Esophagus squamous epithelium (tissue), 5 donors: ENCODE measurements around the gene ATP11A. TPM values are rescaled to one million over a fixed set of nuclear protein-coding genes. Genes with fewer than 3 reads are reported as not detected.

Experiments
- DNase-seq: peaks from one replicate; lab custom pipeline; 2025; lab: John Stamatoyannopoulos, UW
- H3K27ac ChIP-seq, 4 donors: fragments of 200-600 bp; sonication (generic); one replicate each; pipeline ENCODE4 v1.5.1; 2016 to 2019; ENCODE audit warnings: mild to moderate bottlenecking in 1 of 4
- H3K27me3 ChIP-seq, 4 donors: fragments of 200-600 bp; sonication (generic); 1 replicate in 3 of 4; 2 replicates in 1 of 4; pipeline versions ENCODE4 v1.5.1 to v1.6.0; 2017 to 2021; ENCODE audit warnings: antibody characterized with exemption in 1 of 4
- H3K36me3 ChIP-seq, 3 donors: fragments of 200-600 bp; sonication (generic); one replicate each; pipeline ENCODE4 v1.5.1; 2016 to 2019
- H3K4me1 ChIP-seq, 3 donors: fragments of 200-600 bp; sonication (generic); one replicate each; pipeline ENCODE4 v1.5.1; 2017 to 2019
- H3K4me3 ChIP-seq, 4 donors: fragments of 200-600 bp; sonication (generic); 1 replicate in 3 of 4; 2 replicates in 1 of 4; pipeline ENCODE4 v1.5.1; 2016 to 2019; ENCODE audit warnings: mild to moderate bottlenecking in 2 of 4, moderate library complexity in 1 of 4
- H3K9me3 ChIP-seq, 3 donors: fragments of 200-600 bp; sonication (generic); one replicate each; pipeline ENCODE4 v1.5.1; 2016 to 2019
- POLR2A ChIP-seq, 4 donors: fragments of 450-650 bp; IDR thresholded peaks; one replicate each; pipeline ENCODE4 v1.6.1; 2017; ENCODE audit warnings: antibody characterized with exemption in 4 of 4, mild to moderate bottlenecking in 4 of 4, moderate library complexity in 3 of 4
- WGBS, 2 donors: methylation state at CpG; one replicate each; pipeline ENCODE4 v1.1.5; 2018; 5-methylcytosine and 5-hydroxymethylcytosine counted together
- intact Hi-C: fragments of 100-400 bp; cut with DNase I; formaldehyde crosslinking; loops from one replicate; pipeline ENCODE4 v1.15.0; 2022
- total RNA-seq, 4 donors: library from RNA; depleted of rRNA; stranded (reverse); fragments of >200 nt; gene quantifications; one replicate each; pipeline ENCODE4 v1.1.0, GENCODE V29; 2016
- TF ChIP-seq, protein P1 (sequence below), 6 experiments: fragments of 450-650 bp in 4 of 6; fragments of 200-600 bp in 2 of 6; sonication (generic) in 2 of 6; IDR thresholded peaks; one replicate each; pipeline ENCODE4 v1.5.1; 2016 to 2019; ENCODE audit warnings: antibody characterized with exemption in 6 of 6, mild to moderate bottlenecking in 4 of 6, moderate library complexity in 4 of 6
- donor health status: DM: yes; HTN: yes; CAD: no.

The ATP11A gene
- total RNA-seq, 4 donors from 2014 or later = 9.6 to 20.0 (median 16.1) TPM

DNA sequence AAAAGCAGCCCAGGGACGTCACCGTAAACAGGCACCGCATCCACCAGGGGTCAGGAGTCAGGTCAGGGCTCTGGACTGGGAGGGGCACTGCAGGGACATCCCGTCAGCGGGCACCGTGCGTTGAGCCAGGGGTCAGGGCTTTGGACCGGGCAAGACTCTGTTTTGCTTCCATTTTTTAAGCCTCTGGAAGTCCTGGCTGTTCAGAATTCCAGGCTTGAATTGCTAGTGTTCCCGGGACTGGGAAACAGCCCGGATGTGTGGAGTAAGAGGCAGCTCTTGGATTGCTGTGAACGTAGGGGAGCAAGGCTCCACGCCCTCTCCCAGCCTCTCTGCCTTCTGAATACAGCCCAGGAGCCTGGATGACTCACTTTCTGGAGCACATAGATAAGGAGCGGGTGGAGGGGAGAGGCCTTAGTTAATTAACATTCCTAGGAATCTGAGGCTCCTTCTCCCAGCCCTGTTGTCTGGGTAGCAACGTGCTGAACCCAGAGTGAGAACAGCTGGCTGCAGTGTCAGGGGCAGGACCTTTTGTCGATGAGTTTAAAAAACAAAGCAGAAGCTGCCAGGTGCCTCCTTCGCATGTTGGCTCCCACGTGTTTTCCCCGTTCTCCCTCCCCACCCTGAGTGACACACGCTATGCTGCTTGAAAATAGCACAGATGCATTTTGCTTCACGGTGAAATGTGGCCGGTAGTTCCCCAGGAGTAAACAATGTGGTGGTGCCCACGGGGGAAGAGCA, 21.9 kb downstream of the ATP11A start:
- TF ChIP-seq POLR2A (IDR thresholded peaks at IDR 0.05) = peak in 1 of 4 donors; percentile 7
- TF ChIP-seq, protein P1, sequence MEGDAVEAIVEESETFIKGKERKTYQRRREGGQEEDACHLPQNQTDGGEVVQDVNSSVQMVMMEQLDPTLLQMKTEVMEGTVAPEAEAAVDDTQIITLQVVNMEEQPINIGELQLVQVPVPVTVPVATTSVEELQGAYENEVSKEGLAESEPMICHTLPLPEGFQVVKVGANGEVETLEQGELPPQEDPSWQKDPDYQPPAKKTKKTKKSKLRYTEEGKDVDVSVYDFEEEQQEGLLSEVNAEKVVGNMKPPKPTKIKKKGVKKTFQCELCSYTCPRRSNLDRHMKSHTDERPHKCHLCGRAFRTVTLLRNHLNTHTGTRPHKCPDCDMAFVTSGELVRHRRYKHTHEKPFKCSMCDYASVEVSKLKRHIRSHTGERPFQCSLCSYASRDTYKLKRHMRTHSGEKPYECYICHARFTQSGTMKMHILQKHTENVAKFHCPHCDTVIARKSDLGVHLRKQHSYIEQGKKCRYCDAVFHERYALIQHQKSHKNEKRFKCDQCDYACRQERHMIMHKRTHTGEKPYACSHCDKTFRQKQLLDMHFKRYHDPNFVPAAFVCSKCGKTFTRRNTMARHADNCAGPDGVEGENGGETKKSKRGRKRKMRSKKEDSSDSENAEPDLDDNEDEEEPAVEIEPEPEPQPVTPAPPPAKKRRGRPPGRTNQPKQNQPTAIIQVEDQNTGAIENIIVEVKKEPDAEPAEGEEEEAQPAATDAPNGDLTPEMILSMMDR (IDR thresholded peaks at IDR 0.05) = peak in 2 of 6 experiments; percentile 4 to 13
- no peak for DNase-seq
- H3K4me3 ChIP-seq = peak overlapping the region in 2 of 4 donors; percentile 16 to 47
- 14 to 17% methylated on average over 12 to 15 of the region's 22 CpGs for WGBS, 2 donors
- H3K36me3 ChIP-seq = no peaks in the 10 kb centered on the region
- H3K27me3 ChIP-seq = no peaks in the 10 kb centered on the region
- H3K4me1 ChIP-seq = peaks cover 6 to 39% (median 18%) of the 10 kb centered on the region in 3 donors
- intact Hi-C loops = no loop called here
- no peaks in the 10 kb centered on the region for H3K9me3 ChIP-seq
- peak overlapping the region; percentile 62 to 89 (median 80) for H3K27ac ChIP-seq

DNA sequence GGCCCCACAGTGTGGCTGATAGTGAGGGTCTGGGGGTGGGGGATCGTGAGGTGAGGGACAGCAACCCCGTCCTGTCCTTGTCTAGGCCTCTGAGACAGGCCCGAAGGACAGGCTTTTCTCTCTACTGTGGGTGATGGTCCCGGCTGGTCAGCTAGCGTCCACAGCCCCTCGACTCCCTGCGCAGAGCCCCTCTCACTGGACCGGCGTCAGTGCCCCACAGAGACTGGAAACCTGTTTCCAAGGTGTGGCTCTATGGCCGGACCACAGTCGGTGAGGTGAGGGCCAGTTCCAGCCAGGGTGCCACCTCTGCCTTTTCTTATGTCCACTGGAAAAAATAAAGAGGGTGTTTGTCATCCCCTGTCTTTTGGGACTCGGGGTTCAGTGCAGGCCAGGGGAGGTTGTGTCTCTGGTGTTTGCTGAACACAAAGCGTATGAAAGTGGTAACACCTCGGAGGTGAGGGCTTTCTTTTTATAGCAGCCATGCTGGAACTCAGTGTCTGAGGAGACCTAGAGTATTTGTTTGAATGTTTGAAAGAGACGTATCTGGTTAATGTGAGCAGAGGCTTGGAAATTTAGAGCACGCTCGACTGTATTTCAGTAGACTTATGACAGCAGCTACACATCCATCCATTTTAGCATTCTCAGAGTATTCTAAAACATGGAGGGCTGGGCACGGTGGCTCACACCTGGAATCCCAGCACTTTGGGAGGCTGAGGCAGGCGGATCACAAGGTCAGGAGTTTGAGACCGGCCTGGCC, 22.8 kb downstream of the ATP11A start:
- intact Hi-C loops = no loop called here
- no peak for DNase-seq
- 91 to 95% methylated on average over 8 to 15 of the region's 20 CpGs for WGBS, 2 donors

DNA sequence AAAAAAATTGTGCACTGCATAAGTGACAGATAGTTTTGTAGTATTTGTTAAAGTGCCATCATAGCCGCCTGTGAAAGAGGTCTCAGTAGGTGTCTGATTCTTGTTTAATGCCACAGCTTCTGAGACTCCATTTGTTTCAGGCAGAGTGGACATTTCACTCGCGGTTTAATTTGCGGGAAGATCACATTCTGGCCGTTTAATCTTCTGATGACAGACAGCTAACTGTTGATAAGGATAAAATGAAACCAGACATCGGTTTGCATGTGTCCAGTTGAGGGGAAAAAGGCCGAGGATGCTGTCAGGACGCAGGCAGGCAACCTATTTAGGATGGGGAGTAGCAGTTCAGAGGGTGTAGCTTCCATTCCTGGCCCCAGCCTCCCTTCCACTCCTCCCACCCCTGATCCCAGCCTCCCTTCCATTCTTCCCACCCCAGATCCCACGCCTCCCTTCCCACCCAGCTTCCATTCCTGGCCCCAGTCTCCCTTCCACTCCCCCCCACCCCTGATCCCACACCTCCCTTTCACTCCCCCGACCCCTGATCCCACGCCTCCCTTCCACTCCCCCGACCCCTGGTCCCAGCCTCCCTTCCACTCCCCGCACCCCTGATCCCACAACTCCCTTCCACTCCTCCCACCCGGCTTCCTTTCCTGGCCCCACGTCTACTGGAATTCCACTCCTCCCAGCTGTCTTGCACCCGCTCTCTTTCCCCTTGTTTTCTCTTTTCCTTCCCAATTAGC, 23.8 kb downstream of the ATP11A start:
- no peak for TF ChIP-seq POLR2A (IDR thresholded peaks at IDR 0.05)
- TF ChIP-seq, protein P1 (IDR thresholded peaks at IDR 0.05) = no peak
- H3K4me3 ChIP-seq = no peak overlapping the region
- WGBS, 2 donors = 77 to 79% methylated on average over 14 to 16 of the region's 16 CpGs
- H3K27me3 ChIP-seq = no peaks in the 10 kb centered on the region
- H3K4me1 ChIP-seq = peaks cover 6 to 39% (median 18%) of the 10 kb centered on the region in 3 donors
- intact Hi-C loops = no loop called here
- DNase-seq = no peak
- H3K27ac ChIP-seq = peak overlapping the region in 2 of 4 donors; percentile 28 to 86
- no peaks in the 10 kb centered on the region for H3K9me3 ChIP-seq
- H3K36me3 ChIP-seq = no peaks in the 10 kb centered on the region

More for the DNA sequence above, 22.8 kb downstream of the ATP11A start:
- H3K4me1 ChIP-seq = peaks cover 6 to 39% (median 18%) of the 10 kb centered on the region in 3 donors
- TF ChIP-seq POLR2A (IDR thresholded peaks at IDR 0.05) = no peak
- TF ChIP-seq, protein P1 (IDR thresholded peaks at IDR 0.05) = no peak
- H3K27me3 ChIP-seq = no peaks in the 10 kb centered on the region
- peak overlapping the region; percentile 62 to 89 (median 80) for H3K27ac ChIP-seq
- peak overlapping the region in 1 of 4 donors; percentile 47 for H3K4me3 ChIP-seq
- H3K36me3 ChIP-seq = no peaks in the 10 kb centered on the region
- H3K9me3 ChIP-seq = no peaks in the 10 kb centered on the region

DNA sequence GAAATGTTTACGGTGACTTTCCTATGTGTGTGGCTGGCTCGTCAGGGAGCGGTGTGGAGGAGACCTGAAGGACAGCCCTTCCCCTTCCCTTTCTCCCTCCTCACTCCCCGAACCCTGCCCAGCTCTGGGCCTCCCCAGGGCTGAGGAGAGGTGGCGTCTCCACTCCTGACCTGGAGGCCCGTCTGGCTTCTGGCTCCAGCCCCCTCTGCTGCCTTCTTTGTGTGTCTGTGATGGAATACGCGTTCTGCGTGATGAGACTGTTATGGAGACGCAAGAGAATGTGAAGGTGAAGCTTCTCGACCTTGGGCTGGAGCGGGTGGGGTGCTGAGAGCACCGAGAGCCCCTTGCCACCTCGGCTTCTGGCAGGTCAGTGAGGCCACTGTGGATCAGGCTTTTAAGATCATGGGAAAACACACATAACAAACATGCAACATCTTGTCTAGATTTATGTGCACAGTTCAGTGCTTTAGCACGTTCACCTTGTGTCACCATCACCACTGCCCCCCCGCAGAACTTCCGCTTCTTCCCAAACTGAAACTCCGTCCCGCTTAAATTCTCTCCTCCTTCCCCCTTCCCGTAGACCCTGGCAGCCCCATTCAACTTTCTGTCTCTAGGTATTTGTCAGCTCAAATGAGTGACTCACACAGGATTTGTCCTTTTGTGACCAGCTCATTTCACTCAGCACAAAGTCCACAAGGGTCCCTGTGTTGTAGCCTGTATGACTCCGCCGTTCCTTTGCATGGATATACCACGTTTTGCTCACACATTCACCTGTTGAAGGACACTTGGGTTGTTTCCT, 24.7 kb downstream of the ATP11A start:
- no peaks in the 10 kb centered on the region for H3K27me3 ChIP-seq
- intact Hi-C loops = no loop called here
- H3K36me3 ChIP-seq = no peaks in the 10 kb centered on the region
- peaks cover 6 to 39% (median 18%) of the 10 kb centered on the region in 3 donors for H3K4me1 ChIP-seq
- no peaks in the 10 kb centered on the region for H3K9me3 ChIP-seq
- no peak overlapping the region for H3K4me3 ChIP-seq
- DNase-seq = no peak
- TF ChIP-seq POLR2A (IDR thresholded peaks at IDR 0.05) = no peak
- TF ChIP-seq, protein P1 (IDR thresholded peaks at IDR 0.05) = no peak
- H3K27ac ChIP-seq = no peak overlapping the region
- 91 to 92% methylated on average over 12 to 21 of the region's 23 CpGs for WGBS, 2 donors
